Fibroblast of peridontal ligament (primary cell): ENCODE results near the gene METAP1D.
"Not testable (repeated sequence)": the region's sequence is repeated elsewhere in the genome, so short reads cannot be mapped to it uniquely, and the experiment has no call there.

Experiments used
- DNase-seq: peaks from one replicate; pipeline ENCODE4 v3.0.0-alpha.2; 2010; ENCODE audit errors: extremely low read depth

Gene METAP1D

DNA sequence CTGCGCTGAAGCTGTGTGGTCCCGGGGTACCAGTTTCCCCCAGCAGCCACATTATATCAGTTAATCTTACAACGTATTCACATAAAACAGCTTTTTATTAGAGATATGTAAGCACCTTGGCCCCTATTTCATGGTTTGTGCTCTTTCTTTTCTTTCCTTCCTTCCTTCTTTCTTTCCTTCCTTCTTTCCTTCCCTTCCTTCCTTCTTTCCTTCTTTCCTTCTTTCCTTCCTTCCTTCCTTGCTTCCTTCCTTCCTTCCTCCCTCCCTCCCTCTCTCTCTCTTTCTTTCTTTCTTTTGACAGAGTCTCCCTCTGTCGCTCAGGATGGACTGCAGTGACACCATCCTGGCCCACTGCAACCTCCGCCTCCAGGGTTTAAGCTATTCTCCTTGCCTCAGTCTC, 3.7 kb upstream of the METAP1D start:
- DNase-seq: no peak

DNA sequence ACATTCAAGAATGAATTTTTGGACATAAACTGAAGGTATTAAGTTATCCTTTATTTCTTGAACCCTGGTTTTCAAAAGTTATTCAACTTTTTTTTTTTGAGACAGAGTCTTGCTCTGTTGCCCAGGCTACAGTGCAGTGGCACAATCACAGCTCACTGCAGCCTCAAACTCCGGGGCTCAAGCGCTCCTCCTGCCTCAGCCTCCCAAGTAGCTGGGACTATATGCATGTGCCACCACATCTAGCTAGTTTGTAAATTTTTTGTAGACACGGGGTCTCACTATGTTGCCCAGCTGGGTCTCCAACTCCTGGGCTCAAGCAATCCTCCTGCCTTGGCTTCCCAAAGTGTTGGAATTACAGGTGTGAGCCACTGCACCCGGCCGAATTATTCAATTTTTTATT, 2.7 kb upstream of the METAP1D start:
- DNase-seq: not testable (repeated sequence)

DNA sequence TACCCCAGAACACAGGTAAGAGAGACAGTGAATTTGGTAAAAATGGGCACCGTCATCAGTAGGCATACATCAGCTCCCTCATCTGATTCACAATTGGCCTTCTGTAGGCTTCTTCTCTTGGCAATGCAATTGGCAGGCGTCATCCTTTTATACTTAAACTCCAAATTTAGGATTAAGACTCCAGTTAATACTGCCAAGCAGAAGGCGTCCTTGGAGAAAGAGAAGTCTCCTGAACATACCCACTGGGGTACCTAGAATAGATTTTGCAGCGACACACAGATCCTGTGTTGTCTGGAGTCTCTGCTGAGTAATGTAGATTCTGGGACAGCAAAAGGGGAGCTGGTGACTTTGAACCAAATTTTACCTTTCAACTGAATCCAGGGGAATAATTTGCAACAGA, 592 bp upstream of the METAP1D start:
- DNase-seq: peak; percentile 29

DNA sequence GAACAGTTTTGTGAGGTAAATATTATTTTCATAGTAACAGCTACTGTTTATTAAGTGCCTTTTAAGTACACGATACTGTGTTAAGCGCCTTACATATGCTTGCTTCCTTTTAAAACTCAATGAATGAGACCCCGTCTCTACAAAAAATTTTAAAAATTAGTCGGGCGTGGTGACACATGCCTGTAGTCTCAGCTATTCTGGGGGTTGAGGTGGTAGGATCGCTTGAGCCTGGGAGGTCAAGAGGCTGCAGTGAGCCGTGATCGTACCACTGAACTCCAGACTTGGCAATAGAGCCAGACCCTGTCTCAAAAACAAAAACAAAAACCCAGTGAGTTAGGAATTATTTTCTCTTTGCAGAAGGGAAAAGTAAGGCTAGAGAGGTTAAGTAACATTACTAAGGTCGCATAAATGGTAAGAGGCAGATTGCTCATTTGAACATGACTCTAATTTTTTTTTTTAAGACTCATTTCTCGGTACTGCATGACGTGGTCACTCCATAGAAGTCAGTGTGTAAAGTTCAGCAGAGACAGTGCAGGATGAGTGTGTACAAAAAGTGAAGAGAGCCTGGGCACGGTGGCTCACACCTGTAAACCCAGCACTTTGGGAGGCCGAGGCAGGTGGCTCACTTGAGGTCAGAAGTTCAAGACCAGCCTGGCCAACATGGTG, 1.1 kb downstream of the METAP1D start:
- DNase-seq: no peak

DNA sequence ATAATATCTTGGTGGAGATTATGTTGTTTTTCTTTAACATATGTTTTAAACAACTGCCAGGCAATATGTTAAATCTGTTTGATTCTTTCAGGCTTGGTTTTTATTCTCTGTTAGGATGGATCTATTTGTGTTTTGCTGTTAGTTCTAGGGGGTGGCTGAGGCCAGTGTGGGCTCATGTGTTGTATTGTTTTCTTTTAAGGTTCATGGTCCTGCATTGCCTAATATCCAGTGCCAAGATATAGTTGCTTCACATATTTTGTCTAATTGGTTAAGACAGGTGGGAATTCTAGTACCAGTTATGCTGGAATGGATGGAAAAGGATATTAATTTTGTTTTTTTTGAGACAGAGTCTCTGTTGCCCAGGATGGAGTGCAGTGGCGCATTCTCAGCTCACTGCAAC, 7.6 kb downstream of the METAP1D start:
- DNase-seq: no peak

DNA sequence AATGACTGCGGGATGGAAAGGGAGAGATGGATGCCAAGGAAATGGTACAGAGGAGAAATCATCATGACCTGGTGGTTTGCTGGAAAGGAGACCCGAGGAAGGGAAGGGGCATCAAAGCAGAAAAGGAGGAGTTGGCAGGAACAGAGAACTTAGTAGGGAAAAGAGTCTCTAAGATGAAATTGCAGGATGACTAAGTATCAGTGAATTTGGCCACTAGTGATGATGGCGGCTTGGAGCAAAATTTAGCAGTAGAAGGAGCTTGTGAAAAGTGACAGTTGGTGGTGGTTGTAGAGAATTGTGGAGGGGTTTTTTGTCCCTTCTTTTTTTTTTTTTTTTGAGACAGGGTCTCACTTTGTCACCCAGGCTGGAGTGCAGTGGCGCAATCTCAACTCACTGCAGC, 10.1 kb downstream of the METAP1D start:
- DNase-seq: no peak

DNA sequence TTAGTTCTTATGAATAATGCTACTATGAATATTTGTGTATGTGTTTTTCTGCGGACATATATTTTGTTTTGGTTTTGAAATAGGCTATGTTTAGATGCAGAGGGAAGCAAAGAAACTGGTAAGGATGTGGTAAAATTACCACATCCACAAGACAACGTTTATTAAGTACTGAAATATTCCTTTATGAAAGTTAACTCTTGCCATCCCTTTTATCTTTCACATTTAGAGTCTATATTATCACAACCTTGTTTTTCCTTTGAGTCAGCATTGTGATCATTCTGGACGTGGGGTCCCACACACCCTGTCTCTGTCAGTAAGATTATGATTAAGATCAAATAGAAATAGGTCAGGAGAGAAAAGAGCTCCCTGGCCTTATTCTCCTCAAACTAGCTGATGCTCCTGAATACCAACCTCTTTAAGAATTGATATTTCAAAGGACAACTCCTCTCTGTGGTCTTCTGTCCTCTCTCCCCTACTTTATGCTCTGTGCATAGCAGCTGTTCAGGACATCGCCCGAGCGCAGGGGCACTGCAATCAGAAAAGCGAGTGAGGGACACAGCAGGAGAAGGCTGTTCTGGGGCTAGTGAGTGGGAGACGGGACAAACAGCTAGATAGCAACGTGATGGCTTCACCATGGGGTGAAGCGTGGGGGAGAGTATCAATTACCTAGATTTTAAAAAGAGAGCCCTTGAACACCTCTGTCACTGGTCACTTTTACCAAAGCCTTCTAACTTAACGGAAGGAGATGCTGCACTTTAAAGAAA, 12.2 kb downstream of the METAP1D start:
- DNase-seq: no peak

DNA sequence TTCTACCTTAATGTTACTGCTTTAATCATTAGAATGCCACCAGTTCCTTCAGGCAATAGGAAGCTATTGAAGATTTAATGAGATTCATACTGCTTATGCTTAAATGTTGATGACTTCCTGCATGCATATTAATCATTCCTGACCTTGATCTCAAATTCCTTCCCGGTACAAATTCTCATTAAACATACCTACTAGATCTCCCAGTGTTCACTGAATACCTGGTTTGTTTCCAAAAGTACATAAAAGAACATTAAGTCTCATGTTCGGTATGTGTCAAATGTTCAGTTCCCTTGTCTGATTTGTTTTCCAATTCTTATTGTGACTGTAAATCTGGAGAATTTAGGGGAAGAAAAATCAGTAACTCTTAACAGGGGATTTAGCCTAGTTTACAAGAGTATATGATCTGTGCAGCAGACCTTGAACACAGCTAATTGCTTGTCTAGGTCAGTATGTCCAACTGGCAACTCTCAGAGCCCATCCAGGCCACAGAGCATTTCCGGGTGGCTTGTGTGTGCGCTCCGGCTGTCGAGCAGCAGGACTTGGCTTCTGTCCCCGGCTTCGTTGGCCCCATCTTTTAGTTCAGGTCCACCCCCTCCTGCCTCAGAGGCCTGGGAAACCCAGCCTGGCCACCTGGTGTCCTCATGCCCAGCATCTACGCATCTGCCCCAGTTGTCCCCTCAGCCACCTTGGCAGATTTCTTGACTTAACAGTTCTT, 13.1 kb downstream of the METAP1D start:
- DNase-seq: no peak

DNA sequence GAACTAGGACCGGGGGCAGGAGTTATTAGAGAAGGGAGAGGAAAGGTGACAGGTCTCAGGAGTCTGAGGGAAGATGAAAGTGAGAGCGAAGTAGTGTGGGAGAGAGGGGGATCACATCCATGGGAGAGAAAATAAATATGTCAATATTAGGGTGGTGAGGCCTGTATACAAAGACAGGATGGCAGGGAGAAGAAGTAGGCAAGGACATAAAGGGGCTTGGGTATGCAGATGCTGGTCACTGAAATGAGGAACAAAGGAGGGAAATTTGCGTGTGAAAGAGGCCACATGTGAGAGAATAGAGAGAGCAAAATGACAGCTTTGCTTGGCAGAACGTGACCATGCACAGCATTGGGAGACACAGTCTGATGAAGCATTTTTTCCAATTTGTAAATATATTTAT, 13.6 kb downstream of the METAP1D start:
- no peak for DNase-seq

DNA sequence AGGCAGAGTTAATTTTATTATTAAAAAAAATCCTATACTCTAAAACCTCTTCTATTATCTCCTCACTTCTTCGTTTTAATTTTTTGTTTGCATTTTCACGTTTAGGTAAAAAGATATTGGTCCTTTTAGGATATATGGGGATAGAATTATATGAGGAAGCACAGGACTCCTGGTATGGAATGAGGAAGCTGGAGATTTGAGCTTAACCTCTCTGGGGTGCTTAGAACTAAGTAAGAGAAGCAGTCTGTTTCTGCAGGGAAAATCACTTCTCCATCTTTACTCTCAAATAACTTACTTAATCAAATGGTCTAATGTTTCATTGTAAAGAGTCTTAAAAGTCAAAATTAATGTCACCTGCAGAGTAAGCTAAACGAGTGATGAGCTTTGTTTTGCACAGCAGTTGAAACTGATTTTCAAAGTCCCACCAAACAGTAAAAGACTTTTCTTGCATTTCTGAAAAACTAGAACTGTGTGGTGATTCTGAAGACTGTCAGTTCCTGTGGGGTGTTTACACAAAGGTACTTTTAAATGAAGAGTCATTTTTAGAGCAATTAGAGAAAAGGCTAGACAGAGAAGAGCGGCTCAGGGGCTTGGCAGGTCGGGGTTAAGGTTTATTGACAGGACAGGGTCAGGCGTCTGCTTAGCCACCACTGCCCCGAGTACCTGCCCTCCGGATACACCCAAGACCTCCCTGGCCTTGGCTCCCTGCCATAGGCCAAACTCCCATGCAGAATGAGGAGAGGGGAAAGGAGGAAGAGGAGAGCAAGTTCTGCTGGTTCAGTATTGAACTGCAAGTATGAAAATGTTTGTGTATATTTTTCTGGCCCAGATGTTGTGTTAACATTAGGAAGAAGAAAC, 21.6 kb downstream of the METAP1D start:
- peak; percentile 33 for DNase-seq

DNA sequence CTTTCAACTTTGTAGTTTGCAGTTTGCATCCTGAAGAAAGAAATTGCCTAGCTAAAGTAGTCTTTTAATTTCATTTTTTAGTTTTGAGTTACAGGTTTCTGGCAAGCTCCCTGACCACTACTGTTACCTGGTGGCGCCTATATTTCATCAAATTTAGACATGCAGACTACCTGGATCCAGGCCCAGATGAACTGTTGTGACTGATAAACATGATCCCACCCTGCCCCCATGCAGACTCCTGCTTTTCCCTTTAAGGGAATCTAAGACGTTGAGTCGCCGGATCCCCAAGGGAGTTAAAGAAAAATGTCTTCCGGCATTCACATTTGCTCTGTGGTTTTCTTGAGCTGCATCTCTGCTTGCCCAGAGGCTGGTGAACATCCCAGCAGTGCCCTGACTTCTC, 22.2 kb downstream of the METAP1D start:
- peak; percentile 79 for DNase-seq

DNA sequence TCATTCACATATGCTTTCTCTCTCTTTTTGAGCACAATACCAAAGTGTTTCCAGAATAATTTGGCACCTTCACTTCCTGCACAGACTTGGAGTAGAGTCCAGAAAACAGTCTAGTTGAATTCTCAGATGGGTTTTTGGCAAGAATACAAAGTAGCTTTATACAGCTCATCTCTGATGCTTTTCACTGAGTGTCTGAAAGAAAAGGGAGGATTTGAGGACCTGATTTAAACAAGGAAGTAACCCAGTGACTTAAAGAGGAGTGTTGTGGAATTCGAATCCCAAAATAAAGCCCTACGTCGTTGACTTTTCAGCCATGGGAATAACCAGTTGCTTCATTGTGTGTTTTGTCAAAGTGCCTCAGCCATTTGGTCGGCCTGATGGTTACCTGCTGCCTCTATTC, 31.8 kb downstream of the METAP1D start:
- DNase-seq: no peak

DNA sequence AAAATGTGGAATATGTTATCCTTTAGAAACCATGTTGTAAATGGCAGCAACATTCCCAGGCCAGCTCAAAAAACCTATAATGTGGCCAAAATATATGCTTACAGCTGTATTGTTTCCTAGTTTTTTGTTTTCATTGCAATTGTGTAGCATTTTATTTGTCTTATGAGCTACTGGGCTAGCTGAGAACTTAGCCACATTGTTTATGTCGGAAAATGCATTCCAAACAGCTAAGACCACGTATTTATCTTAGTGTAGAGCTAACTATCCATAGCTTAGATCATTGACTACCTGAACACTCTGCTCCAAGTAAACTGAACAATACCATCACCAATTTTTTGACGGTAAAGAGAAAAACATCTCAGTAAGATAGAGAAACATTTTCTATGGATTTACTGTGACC, 38.4 kb downstream of the METAP1D start:
- peak; percentile 54 for DNase-seq

DNA sequence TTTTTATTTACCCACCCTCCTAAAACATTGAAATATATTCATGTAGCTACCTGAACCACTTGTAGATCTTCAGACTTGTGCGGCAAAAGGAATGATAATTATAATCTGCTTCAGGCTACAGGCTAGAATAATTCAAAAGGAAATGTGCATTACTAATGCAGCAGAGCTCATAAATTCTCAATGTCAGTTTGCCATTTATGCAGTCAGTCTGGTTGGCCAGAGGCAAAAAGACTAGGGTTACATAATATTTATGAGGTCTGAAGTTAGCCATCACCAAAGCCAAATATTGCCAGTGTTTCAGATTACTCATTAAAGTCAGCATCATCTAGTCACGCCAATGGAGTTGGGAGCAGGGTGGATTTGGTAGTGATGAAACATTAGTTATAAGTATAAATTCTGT, 38.9 kb downstream of the METAP1D start:
- DNase-seq: peak; percentile 93

DNA sequence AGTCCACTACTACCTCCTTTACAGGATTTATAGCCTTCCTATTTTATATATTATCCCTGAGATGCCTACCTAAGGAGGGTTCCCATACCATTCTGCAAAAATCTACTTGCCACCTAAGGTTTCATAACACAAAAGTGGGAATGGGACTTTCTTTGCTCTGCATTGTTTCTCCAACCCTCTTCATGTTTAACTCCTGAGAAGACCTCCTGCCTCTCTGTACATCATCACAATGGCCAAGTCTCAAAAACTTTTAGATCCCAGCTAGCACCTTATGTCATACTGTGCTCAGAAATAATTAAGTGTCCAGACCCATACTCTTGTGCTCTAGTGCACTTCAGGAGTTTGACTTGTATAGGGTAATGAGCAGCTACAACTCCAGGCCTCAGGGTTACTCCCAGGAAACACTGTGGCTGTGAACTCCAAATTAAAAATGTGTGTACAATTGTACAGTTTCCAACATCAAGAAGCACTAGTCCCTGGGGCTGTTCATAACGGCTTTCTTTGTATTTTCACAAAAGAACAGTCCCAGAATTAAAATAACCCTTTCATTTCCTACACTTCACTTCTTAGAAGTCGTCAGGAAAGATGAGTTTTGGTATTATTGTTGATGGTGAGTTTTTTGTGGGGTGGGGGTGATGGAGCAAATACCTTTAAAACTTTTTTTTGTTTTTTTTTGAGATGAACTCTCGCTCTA, 39.4 kb downstream of the METAP1D start:
- no peak for DNase-seq

DNA sequence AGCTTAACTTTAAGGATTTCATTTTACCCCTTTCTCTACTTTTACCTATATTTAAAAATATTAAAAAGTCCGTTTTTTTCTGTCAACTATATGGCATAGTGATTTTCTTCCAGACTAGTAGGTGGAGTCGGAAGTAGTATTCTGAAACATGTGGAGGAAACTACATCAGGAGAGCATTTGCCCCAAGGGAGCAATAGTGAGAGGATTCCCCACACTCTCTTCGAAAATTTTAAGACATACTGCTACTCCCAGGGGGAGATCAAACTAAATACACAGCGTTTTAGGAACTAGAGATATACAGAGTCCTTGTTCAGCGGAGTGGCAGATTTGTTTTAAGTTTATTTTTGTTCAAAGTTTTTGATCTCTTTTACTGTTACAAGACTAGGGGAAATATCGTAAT, 40.6 kb downstream of the METAP1D start:
- DNase-seq: no peak

DNA sequence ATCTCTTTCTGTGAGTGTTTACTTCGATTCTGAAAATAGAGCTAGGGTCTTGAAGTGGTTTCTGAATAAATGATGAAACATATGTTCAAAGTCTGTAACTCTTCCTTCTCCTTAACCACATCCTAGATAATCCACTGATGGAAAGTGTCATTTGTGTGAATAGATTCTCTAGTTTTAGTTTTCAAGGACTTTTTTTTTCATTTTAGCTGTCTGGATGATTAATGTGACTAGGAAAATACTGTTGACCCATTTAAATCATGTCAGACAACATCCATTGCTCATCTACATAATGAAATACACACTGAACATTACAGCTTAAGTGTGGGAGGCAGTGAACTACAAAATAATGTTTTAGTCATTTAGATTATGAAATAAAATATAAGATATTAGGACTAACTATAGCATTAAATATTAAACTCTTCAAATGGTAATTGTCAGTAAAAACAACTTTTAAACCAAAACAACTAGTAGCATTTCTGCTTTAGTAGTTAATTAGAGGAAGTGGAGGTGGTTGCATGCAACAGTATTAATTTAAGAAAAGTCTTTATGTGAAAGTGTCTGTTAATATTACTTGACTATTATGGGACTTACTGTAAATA, 46.4 kb downstream of the METAP1D start:
- DNase-seq: peak; percentile 53

DNA sequence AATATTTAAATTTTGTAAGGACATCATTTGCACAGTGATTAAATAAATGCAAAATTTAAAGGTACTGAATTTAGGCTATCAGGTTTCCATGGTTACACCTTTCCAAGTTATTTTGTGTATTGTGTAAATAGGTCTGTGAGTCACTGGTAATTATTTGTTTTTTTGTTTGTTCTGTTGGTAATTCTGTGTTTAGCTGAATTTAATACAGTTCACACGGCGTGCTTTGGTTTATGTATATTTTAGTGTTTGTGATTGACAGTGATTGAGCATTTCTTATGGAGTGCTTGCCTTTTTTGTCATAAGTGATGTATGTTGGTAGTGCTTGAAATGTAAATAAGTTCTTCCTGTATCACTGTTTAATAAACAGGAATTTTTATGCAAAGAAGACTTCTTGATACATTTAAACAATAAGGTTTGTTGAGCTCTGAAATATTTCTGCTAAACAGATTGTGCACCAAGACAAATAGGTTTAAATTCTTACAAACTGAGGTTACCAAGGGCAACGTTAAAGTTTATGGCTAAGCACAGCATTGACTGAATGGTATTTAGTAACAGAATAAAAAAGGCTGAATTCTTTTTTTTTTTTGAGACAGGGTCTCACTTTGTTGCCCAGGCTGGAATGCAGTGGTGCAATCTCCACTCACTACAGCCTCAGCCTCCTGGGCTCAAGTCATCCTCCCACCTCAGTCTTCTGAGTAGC, 47.3 kb downstream of the METAP1D start:
- no peak for DNase-seq

DNA sequence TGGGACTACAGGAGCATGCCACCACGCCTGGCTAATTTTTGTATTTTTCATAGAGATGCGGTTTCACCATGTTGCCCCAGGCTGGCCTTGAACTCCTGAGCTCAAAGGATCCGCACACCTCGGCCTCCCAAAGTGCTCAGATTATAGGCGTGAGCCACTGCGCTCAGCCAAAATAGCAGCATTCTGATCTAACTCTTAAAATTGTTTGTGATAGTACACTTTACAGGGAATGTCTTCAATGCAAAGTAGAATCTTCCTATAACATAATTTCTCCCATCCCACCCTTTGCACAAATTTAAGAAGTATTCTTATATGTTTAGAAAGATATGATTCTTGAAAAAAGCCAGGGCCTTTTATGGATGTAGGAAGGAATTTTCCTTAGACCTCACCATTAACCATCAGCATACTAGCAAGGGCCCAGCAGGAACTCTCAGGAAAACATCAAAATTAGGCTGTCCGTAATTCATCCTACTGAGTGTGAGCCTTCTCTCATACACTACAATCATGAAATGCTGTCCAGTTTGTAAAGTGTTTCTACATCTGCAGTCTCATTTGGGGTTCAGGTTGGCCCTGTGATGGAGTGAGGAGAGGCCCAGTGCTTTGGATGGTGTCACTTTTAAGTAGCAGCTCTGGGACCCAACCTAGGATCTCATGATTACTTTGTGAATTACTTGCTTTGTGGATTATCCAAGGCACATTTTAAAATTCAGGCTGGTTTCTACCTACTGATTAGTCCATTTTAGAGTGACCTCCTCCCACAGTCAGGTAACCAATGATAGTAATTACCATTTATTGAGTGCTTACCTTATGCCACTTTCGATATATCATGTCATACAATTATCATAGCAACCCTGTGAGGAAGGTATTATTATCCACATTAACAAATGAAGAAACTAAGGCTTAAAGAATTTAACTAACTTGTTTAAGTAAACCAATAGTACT, 48.1 kb downstream of the METAP1D start:
- DNase-seq: no peak
